Measurements from ENCODE around the gene SERHL2.
"Not testable (repeated sequence)": the region's sequence is repeated elsewhere in the genome, so short reads cannot be mapped to it uniquely, and the experiment has no call there.

SERHL2 gene

GRCh38 chr22:42535082-42535731 is 18.5 kb upstream of the SERHL2 start:
- DNase-seq (ENCODE audit: low read depth), result not testable (repeated sequence)

- DNase-seq (ENCODE audit: low read depth), result no peak
These were observed 17.6 kb upstream of the SERHL2 start for GRCh38 chr22:42536166-42536565.

- DNase-seq (ENCODE audit: low read depth), result not testable (repeated sequence)
These were observed 17.1 kb upstream of the SERHL2 start for GRCh38 chr22:42536634-42537033.

- DNase-seq (ENCODE audit: low read depth), result not testable (repeated sequence)
These were observed 16.4 kb upstream of the SERHL2 start for GRCh38 chr22:42537199-42537831.

GRCh38 chr22:42539236-42539771 is 14.5 kb upstream of the SERHL2 start:
- DNase-seq (ENCODE audit: low read depth), result not testable (repeated sequence)

GRCh38 chr22:42544686-42545085 is 9.1 kb upstream of the SERHL2 start:
- DNase-seq (ENCODE audit: low read depth), result peak; percentile 11

- DNase-seq (ENCODE audit: low read depth), result no peak
These were observed 6.2 kb upstream of the SERHL2 start for GRCh38 chr22:42547562-42547961.

GRCh38 chr22:42548126-42548525 is 5.6 kb upstream of the SERHL2 start:
- DNase-seq (ENCODE audit: low read depth), result not testable (repeated sequence)

- no peak for DNase-seq (ENCODE audit: low read depth)
These were observed 5.0 kb upstream of the SERHL2 start for GRCh38 chr22:42548597-42549330.

- DNase-seq (ENCODE audit: low read depth), result no peak
These were observed 4.3 kb upstream of the SERHL2 start for GRCh38 chr22:42549331-42550060.

- not testable (repeated sequence) for DNase-seq (ENCODE audit: low read depth)
These were observed 1.5 kb upstream of the SERHL2 start for GRCh38 chr22:42552294-42552647.

- DNase-seq (ENCODE audit: low read depth), result no peak
These were observed 6.6 kb downstream of the SERHL2 start for GRCh38 chr22:42560381-42560780.

GRCh38 chr22:42560781-42561180 is 7.0 kb downstream of the SERHL2 start:
- DNase-seq (ENCODE audit: low read depth), result no peak

GRCh38 chr22:42561856-42562255 is 8.1 kb downstream of the SERHL2 start:
- DNase-seq (ENCODE audit: low read depth), result no peak

- no peak for DNase-seq (ENCODE audit: low read depth)
These were observed 8.5 kb downstream of the SERHL2 start for GRCh38 chr22:42562279-42562678.

GRCh38 chr22:42562684-42563083 is 8.9 kb downstream of the SERHL2 start:
- no peak for DNase-seq (ENCODE audit: low read depth)

GRCh38 chr22:42563943-42564342 is 10.2 kb downstream of the SERHL2 start:
- DNase-seq (ENCODE audit: low read depth), result not testable (repeated sequence)

- DNase-seq (ENCODE audit: low read depth), result no peak
These were observed 10.9 kb downstream of the SERHL2 start for GRCh38 chr22:42564699-42565098.

- DNase-seq (ENCODE audit: low read depth), result no peak
These were observed 12.2 kb downstream of the SERHL2 start for GRCh38 chr22:42565956-42566355.

- not testable (repeated sequence) for DNase-seq (ENCODE audit: low read depth)
These were observed 14.2 kb downstream of the SERHL2 start for GRCh38 chr22:42567950-42568349.

GRCh38 chr22:42570580-42570979 is 16.8 kb downstream of the SERHL2 start:
- DNase-seq (ENCODE audit: low read depth), result not testable (repeated sequence)

- not testable (repeated sequence) for DNase-seq (ENCODE audit: low read depth)
These were observed 17.3 kb downstream of the SERHL2 start for GRCh38 chr22:42571068-42571467.
